ENCODE results near the gene RIPOR3. TPM values are rescaled to one million over a fixed set of nuclear protein-coding genes. Genes with fewer than 3 reads are reported as not detected.

Gene RIPOR3
- total RNA-seq, 2 experiments from 2014 or later: 0.53 TPM; not detected in 1

DNA sequence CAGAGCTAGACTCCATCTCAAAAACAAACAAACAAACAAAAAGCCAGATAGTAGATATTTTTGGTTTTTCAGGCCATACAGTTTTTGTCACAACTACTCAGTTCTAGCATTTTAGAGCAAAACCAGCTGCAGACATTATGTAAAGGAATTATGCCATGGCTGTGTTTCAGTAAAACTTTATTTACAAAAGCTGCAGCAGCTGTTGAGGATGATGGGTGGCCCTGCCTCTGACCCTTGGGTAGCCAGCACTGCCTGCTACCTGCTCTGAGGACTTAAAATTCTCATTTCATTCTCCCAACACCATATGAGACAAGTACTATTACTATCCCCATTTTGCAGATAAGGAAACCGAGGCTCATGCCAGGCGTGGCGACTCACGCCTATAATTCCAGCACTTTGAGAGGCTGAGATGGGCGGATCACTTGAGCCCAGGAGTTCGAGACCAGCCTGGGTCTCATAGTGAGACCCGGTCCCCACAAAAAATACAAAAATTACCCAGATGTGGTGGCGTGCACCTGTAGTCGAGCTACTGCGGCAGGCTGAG is 56.3 kb downstream of the RIPOR3 start:
- no peaks in the 10 kb centered on the region for H3K9me2 ChIP-seq (ENCODE audit: insufficient read depth, low read length)
- no peaks in the 10 kb centered on the region for H3K9me3 ChIP-seq (ENCODE audit: low read length)
- H3K79me2 ChIP-seq (ENCODE audit: insufficient read depth, low read depth, low read length): no peaks in the 10 kb centered on the region
- BruUV-seq (replicated peaks): no TSS peak
- H4K20me1 ChIP-seq (ENCODE audit: insufficient read depth, low read length): no peaks in the 10 kb centered on the region
- no peak overlapping the region for H3K4me2 ChIP-seq (ENCODE audit: low read length)
- no peak overlapping the region for H3K27ac ChIP-seq (ENCODE audit: low read depth, low read length, poor library complexity, severe bottlenecking)
- H3K4me1 ChIP-seq (ENCODE audit: insufficient read depth, low read length, poor library complexity, severe bottlenecking): no peaks in the 10 kb centered on the region
- no peak overlapping the region for H3K4me3 ChIP-seq (ENCODE audit: low read depth, low read length, poor library complexity, severe bottlenecking)
- no peak overlapping the region for H2AFZ ChIP-seq (ENCODE audit: low read length)
- no peaks in the 10 kb centered on the region for H3K36me3 ChIP-seq (ENCODE audit: insufficient read depth, low read length)
- TF ChIP-seq EZH2phosphoT487 (IDR thresholded peaks at IDR 0.05; ENCODE audit: borderline replicate concordance, low read depth, low read length): no peak
- no peak for TF ChIP-seq CTCF (conservative IDR thresholded peaks at IDR 0.05; ENCODE audit: low read length)
- no peak for DNase-seq (ENCODE audit: low spot score)
- ChIA-PET CTCF (ENCODE audit: unreplicated experiment) (interaction anchor here (0.6 kb wide), 1 partner anchor 245 kb away, joined by 3 read pairs; no protein-coding TSS in a partner anchor), POLR2A (no interaction called here)
- intact Hi-C loops (cut with micrococcal nuclease; ENCODE audit: unreplicated experiment): loop anchor here (5.0 kb wide), 1 partner anchor 448 kb away; no protein-coding TSS in a partner anchor

DNA sequence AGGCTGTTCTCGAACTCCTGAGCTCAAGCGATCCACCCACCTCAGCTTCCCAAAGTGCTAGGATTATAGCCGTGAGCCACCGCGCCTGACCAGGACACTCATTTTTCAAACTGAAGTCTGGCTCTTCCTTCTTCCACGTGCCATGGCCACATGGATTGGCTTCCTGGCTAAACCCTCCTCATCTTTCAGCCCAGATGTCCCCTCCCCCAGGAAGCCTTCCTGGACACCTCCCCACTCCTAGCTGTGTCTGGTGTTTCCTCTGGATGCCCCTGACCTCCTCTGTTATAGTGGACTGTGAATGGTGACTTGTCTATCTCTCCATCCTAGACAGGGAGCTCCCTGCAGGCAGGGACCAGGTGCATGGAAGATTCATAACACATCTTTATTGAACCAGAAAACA is 57.2 kb downstream of the RIPOR3 start:
- DNase-seq (ENCODE audit: low spot score): no peak
- H3K4me3 ChIP-seq (ENCODE audit: low read depth, low read length, poor library complexity, severe bottlenecking): no peak overlapping the region
- BruUV-seq (replicated peaks): no TSS peak
- ChIA-PET POLR2A (no interaction called here), CTCF (ENCODE audit: unreplicated experiment) (no interaction called here)
- intact Hi-C loops (cut with micrococcal nuclease; ENCODE audit: unreplicated experiment): no loop called here
- no peaks in the 10 kb centered on the region for H3K79me2 ChIP-seq (ENCODE audit: insufficient read depth, low read depth, low read length)
- no peaks in the 10 kb centered on the region for H4K20me1 ChIP-seq (ENCODE audit: insufficient read depth, low read length)
- H3K27ac ChIP-seq (ENCODE audit: low read depth, low read length, poor library complexity, severe bottlenecking): no peak overlapping the region
- no peak overlapping the region for H3K4me2 ChIP-seq (ENCODE audit: low read length)
- no peaks in the 10 kb centered on the region for H3K9me3 ChIP-seq (ENCODE audit: low read length)
- H2AFZ ChIP-seq (ENCODE audit: low read length): no peak overlapping the region
- no peaks in the 10 kb centered on the region for H3K36me3 ChIP-seq (ENCODE audit: insufficient read depth, low read length)
- TF ChIP-seq CTCF (conservative IDR thresholded peaks at IDR 0.05; ENCODE audit: low read length): no peak
- TF ChIP-seq EZH2phosphoT487 (IDR thresholded peaks at IDR 0.05; ENCODE audit: borderline replicate concordance, low read depth, low read length): no peak
- H3K4me1 ChIP-seq (ENCODE audit: insufficient read depth, low read length, poor library complexity, severe bottlenecking): no peaks in the 10 kb centered on the region
- H3K9me2 ChIP-seq (ENCODE audit: insufficient read depth, low read length): no peaks in the 10 kb centered on the region

DNA sequence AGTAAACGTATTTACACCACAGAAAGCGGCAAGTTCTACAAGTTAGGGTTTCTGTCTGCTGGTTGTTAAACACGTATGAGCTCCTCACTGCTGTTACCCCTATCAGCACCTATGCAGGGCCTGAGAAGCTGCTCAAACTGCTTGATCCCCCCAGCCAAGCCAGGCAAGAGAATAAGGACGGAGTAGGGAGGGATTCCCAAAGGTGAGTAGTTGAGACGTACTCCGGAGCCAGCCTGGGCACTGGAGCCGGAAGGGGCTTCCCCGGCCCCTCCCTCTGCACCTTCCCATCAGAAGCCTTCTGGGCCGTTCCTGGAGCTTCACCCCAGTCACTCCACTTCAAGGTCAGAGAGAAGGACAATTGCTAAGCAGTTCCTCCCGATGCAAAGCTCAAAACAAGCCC is 58.0 kb downstream of the RIPOR3 start:
- CTCF ChIA-PET (ENCODE audit: unreplicated experiment): no interaction called here
- Histone ChIP-seq H4K20me1 (ENCODE audit: insufficient read depth, low read length) (no peaks in the 10 kb centered on the region), H2AFZ (ENCODE audit: low read length) (no peak overlapping the region), H3K4me1 (ENCODE audit: insufficient read depth, low read length, poor library complexity, severe bottlenecking) (peaks cover 6% of the 10 kb centered on the region), H3K9me2 (ENCODE audit: insufficient read depth, low read length) (no peaks in the 10 kb centered on the region), H3K4me2 (ENCODE audit: low read length) (no peak overlapping the region), H3K36me3 (ENCODE audit: insufficient read depth, low read length) (no peaks in the 10 kb centered on the region), H3K4me3 (ENCODE audit: low read depth, low read length, poor library complexity, severe bottlenecking) (no peak overlapping the region), H3K9me3 (ENCODE audit: low read length) (no peaks in the 10 kb centered on the region), H3K27ac (ENCODE audit: low read depth, low read length, poor library complexity, severe bottlenecking) (no peak overlapping the region), H3K79me2 (ENCODE audit: insufficient read depth, low read depth, low read length) (no peaks in the 10 kb centered on the region)
- BruUV-seq (replicated peaks): no TSS peak
- intact Hi-C loops (cut with micrococcal nuclease; ENCODE audit: unreplicated experiment): no loop called here
- no peak for TF ChIP-seq CTCF (conservative IDR thresholded peaks at IDR 0.05; ENCODE audit: low read length)
- POLR2A ChIA-PET: interaction anchor here (0.5 to 0.9 kb wide), 2 partner anchors 12 to 16 kb away, joined by 3 to 6 read pairs; no protein-coding TSS in a partner anchor
- DNase-seq (ENCODE audit: low spot score): no peak

All from OCI-LY7 (cell line).